HTR-8/SVneo (cell line): ENCODE results near the gene NRSN1.

Experiments used
- DNase-seq: peaks from one replicate; pipeline ENCODE4 v3.0.0; 2011; ENCODE audit warnings: low spot score, mixed read lengths; ENCODE audit not compliant: insufficient read length
- FAIRE-seq: peaks from 2 replicates; lab custom pipeline; 2011; peaks lifted over from hg19 to GRCh38; lab: Jason Lieb, UNC

Gene NRSN1, protein sequence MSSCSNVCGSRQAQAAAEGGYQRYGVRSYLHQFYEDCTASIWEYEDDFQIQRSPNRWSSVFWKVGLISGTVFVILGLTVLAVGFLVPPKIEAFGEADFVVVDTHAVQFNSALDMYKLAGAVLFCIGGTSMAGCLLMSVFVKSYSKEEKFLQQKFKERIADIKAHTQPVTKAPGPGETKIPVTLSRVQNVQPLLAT

DNA sequence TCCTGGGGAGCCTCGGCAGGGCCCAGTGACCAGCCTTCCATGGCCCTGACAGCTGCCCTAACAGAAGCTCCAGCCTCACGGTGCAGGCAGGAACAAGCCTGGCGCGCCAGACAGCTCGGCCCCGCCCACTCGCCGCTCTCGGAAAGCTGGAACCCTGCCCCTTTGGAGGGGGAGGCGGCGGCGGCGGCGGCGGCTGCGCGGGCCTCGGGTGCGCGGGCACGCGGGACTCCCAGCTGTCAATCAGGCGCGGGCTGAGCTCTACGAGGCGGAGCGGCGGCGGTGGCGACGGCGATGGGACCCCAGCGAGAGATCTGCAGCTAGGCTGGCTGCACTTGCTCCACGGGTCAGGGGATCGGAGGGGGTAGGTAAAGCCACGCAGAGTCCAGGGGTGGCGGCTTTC, at the start of gene NRSN1:
Gene NRSN1 (plus strand): TSS at position 236 of the 400 bp plus-strand sequence. CDS start 8,113 bp downstream, outside the sequence.
- DNase-seq, result no peak

DNA sequence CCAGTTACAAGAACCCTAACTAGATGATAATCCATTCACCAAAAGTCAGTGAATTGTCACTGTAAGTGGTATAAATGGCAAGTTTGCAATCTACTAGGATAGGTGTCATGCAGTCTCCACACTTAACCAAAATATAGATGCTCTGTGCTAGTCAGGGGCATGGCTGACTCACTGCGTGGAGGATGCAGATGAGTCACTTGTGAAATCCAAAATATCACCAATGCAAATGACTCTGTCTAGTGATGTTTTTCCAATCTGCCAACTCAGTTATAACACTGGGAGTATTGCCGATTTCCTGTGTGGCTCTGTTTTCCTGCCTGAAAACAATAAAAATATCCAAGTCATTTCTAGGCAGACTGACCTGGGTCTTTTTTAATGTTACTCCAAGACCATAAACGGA, 47.8 kb upstream of the NRSN1 start:
- FAIRE-seq (no peak), DNase-seq (no peak)

More for the DNA sequence above, at the start of gene NRSN1:
- FAIRE-seq, result no peak

DNA sequence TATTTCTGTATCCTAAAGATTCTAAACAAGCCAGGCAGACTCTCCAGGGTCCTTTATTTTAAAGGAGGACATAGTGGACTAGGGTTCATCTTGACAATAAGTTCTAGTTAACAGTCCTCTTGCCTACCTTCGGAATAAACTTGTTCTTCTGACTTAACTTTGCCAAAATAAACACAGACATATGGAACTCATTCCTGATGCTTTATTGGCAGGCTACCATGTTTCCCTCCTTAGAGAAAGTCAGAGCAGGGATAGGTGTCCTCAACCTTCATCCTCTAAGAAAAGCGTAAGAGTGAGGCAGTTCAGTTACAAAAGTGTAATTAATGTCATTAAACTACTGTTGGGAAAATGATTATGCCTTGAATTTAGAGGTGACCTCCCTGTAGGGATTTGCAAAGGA, 46.9 kb upstream of the NRSN1 start:
- DNase-seq, result no peak
- FAIRE-seq, result no peak

DNA sequence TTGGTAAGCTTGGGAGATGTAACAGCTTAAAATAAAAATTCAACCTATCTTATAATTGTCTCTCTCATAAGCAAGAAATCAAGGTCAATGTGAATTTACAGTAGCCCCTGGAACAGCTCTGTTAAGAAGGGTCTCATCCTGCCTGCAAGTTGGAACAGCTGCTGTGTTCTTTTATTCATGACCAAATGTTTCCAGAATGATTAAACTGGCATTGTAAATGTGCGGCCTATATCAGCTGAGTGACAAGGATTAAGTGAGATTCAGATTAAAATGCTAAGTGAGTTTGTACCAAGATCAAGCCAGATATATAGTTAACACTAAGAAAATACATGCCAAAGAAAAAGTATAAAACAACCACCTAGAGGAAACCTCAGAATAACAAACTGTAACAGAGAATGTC, 45.3 kb upstream of the NRSN1 start:
- no peak for DNase-seq
- FAIRE-seq, result no peak

DNA sequence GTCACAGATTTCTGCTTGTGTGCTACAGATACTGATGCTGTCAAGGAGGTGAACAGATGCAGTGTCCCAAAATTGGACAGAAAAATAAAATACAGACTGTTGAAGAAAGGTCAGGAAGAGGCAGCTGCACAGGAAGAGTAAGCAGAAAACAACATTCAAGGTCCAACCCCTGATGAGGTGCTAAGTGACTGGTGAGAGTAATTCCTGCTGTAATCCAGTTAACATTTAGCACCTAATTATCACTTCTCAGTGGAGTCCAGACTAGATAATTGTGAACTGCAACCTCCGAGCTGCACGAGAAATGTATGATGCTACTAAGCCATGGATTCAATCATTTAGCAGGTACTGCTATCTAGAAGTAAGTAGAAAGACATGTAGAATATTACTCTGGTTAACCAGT, 36.3 kb upstream of the NRSN1 start:
- no peak for FAIRE-seq
- no peak for DNase-seq

DNA sequence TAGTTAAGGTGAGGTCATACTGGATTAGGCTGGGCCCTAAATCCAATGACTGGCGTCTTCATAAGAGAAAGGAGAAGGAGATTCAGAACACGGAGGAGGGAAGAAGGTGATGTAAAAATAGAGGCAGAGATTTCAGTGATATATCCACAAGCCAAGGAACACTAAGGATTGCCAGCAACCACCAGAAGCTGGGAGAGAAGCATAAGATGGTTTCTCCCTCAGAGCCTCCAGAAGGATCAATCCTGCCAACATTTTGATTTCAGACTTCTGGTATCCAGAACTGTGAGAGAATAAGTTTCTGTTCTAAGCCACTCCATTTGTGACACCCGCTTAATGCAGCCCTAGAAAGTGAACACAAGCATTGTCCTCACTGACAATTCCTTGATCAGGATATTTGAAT, 33.6 kb upstream of the NRSN1 start:
- DNase-seq (no peak), FAIRE-seq (no peak)

DNA sequence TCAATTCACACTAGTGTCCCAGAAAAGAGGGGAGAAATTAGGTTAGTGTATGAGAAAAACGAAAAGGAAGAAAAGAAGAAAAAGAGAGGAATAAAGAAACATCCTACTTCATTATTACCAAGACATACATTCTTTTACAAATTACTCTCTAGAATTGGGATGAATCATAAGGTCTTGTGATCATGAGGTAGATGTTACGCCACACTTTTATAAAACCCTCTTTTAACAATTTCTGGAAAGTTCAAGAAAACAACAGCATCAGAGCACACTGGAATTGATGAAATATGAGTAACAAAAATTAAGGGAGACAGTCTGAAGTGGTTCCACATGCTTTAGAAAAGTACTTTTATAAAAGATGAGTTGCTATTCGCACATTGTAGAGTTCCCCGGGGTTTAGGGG, 32.6 kb upstream of the NRSN1 start:
- DNase-seq (no peak), FAIRE-seq (no peak)

DNA sequence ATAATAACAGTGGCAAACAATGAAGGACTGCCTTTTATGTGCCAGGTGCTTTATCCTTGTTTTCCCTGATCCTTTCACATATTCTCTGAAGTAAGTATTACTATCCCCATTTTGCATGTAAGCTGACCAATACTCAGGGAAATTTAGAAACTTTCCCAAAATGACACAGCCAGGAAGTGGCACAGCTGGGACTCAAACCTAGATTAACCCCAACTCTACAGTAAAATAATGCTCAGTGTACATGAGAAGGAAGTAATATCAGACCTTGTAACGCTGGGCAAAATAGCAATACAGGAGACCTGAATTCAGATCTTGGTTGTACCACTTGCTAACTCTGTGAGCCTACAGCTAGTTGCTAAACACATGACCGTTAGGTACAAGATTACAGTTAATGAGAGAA, 26.8 kb upstream of the NRSN1 start:
- DNase-seq (no peak), FAIRE-seq (no peak)

DNA sequence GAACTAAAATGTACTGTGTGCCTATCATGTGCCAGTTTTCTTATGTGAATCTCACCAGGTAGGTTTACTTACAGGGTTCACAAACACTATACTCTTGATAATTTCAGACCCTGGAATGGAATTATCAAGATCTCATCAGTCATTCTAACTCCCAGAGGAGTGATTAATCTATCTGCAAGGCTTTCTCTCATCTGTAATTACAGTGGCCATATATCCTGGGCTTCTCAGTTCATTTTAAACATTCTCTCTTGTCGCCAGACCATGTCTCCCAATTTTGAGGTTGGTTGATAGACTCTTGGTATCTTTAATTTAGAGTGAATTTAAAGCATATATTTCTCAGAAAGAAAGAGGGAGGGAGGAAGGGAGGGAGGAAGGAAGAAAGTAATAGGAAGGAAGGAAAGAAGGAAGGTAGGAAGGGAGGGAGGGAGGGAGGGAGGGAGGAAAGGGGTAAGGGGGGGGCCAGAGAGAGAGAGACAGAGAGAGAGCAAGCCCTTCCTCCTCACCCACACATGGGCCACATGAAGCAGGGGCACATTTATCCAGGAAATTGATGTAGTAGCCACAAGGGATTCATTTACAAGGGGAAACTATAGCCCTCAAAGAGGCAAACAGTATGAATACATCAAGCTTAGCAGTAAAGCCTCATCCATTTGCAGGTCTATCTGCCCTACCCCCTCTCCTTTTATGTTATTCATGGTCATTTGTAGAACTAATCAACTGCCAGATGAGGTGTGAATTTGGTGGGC, 25.8 kb upstream of the NRSN1 start:
- FAIRE-seq (no peak), DNase-seq (no peak)

DNA sequence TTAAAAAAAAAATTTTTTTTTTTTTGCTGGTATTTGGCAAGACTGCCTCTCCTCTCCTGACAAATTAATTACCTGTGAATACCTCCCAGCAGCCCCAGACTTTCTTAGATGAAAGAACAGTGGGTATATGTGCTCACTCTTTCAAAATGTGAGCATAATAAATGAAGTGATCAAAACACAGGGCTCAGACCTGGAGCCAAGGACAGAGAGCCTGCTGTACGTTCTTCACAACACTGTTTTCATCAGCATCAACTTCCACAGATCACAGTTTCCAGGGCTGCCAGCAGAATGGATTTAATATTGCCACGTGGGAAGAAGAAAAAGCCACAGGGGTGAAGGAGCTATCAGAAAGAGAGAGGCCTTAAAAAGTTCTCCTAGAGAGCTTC, 25.3 kb upstream of the NRSN1 start:
- FAIRE-seq, result no peak
- no peak for DNase-seq

DNA sequence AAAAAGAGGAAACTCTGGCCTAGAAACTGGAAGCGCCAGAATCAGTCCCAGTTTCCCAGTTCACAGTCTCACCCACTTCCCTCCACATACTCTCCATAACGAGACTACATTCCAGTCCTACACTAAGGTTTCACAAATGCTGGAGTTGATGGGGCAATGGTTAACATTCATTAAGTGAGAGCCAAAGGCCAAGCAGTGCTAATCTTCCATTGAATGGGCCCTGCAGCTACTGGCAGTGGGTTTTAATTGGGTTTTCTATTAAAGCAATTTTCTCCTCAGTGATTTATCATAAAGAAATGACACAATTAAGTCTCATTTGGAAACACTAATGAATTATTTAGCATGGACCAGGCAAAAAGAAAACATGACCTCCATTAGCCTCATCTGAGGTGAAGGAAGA, 20.8 kb upstream of the NRSN1 start:
- DNase-seq (no peak), FAIRE-seq (no peak)

DNA sequence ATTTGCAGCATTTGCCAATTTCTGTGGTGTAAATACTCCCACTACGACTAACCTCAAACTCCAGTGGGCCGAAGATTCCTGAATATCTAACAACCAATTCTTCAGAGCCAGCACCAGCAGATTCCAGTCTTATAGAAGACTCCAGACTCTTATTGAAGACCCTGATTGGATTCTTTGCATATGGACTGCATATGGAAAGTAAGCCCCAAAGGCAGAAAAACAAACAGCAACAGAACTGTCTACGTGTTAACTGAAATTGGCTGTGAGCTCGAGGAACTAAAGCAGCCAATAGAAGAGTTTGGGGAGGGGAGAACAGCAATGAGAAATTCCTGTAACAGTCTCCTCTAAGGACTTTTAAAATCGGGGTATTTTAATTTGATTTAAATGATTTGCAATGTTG, 19.7 kb upstream of the NRSN1 start:
- no peak for FAIRE-seq

DNA sequence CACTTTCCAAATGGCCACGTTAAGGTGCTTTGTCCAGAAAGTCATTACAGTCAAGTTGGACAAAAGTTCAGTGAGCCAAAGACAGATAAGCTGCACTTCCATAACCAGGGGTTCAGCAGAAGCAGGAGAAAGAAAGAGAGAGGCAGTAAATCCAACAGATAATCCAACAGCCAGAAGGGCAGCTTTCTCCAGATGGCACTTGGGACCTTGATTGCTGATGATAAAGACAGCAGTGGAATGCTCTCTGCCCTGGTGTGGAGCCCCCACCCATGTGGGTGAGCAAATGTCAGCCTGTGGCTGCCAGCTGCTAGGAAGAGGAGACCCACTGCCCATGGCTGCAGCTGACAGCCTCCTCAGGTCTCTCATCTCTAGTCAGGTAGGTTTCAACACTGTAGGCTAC, 18.7 kb upstream of the NRSN1 start:
- FAIRE-seq (no peak), DNase-seq (no peak)

More for the DNA sequence above, 19.7 kb upstream of the NRSN1 start:
- DNase-seq, result no peak

DNA sequence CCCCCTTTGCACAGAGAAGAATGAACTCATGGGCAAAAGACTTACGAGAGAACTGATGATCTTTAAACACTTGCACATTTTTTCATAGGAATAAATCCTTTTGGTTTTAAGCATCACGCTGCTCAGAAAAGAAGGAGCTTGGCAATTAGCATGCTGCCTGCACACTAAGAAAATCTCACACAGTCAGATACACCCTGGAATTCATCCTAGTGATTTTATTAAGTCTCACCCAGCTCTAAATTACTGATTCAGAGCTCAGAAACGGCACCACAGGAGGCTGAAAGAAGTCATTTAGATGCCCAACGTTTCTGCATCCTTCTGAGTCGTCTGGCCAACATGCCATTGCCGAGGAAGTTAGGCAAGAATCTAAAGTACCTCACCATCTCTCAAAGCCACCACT, 18.0 kb upstream of the NRSN1 start:
- FAIRE-seq (no peak), DNase-seq (no peak)

DNA sequence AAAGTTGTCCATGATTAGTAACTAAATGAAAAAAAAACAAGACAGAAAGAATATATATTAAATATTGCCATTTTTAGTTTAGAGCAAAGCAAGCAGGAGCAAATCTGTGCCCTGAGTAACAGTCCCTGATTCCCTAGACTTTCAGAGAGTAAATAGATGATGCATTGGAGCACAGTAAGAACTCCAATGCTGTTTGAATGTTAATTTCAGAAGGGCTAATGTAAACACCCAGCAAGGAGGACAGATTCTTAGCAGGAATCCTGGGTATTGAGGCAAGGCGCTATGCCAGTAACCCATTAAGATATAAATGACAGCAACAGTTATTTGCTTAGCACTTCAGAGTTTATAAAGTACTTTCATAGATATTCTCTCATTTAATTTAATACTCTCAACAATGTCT, 15.6 kb upstream of the NRSN1 start:
- no peak for FAIRE-seq
- DNase-seq, result no peak

DNA sequence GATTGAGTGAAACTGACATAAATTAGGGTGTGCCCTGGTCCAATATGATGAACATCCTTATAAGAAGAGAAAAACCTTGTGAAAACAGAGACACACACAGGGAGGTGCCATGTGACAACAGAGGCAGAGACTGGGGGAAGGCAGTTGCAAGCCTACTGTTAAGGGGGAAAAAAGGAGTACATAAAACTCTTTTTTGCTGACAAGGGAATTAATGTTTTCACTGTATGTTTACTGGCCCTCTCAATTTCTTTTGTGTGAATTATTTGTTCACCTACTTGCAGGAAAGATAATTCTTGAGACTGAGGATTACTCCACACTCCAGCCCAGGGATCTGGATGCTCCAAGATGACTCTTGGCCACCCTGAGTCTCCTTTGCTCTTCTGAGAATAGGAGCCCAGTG, 12.1 kb upstream of the NRSN1 start:
- FAIRE-seq, result no peak
- DNase-seq, result no peak

DNA sequence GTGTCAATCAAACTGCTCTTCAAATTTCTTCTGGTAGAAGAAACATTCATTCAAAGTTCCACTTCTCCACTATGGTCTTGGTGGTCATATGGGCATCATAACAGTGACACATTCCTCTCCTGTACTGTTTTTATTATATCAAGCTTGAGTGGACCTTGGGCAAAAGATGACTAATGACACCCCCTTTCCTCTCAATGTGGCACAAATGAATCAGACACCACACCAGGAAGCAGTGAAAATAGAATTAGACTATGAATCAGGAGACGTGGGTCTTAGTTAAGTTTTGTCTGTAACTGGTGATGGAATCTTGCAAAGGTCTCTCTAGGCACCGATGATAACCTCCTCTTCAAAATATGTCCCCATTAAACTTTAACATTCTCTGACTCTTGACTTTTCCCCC, 9.0 kb upstream of the NRSN1 start:
- no peak for FAIRE-seq
- no peak for DNase-seq

DNA sequence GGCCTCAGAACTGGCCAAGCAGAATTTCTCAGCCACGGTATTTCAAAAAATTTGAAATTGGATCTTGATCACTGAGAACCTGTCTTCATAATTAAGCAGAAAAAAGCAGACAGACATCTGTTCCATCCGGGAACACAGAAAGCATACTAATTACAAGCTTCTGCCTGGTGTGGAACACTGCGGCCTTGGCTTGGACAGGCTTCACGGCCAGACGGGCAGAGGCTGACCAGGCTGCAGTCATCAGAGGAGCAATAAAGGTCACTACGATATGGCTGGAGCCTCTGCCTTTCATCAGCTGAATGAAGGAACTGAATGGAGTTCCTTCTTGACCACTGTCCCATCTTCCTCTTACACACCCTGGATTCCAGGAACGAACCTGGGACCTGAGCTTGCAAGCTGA, 3.9 kb upstream of the NRSN1 start:
- DNase-seq (no peak), FAIRE-seq (no peak)

DNA sequence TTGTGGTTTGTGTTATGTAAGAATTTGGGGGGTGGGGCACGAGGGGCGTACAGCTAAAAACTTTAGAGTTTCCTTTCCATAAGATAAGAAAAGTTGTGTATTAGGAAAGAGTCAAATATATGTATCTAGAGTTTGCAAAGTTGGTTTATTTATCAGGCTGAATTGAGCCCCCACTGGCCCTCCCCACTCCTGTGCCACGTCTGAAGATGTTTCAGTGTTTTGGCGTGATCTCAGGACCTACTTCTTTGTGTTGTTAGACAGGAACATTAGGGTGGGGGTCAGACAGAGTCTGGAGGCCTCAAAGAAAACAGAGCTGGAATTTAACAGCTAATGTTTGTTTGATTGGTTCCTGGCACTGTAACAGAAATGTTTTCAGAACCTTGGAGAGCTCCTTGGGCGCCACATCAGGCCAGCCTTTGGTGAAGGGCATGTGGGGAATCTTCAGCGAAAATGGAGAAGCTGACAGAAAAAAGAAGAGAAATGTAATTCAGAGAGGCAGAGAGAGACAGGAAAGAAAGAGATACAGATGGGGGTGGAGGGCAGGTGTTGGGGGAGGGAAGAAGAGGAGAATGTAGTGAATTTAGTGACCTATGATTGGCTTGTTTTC, 674 bp downstream of the NRSN1 start:
- no peak for FAIRE-seq
- peak; percentile 31 for DNase-seq

DNA sequence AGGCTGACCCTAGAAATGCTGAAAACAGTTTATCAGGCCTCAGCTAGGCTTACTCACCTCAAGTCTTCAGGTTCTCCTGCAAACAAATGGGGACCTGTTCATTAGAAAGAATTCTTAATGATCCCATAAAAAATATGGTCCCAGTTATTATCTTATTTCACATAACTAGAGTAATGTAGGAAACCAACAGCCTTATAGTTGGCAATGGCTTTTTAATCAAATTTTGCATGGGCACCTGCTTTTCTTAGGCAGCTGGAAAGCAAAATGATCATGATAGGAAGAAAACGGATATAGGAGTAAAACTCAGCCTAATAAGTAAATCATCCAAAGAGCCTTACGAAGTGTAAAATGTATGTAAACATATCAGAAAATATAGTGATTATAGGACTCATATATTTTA, 1.3 kb downstream of the NRSN1 start:
- DNase-seq, result no peak
- no peak for FAIRE-seq

DNA sequence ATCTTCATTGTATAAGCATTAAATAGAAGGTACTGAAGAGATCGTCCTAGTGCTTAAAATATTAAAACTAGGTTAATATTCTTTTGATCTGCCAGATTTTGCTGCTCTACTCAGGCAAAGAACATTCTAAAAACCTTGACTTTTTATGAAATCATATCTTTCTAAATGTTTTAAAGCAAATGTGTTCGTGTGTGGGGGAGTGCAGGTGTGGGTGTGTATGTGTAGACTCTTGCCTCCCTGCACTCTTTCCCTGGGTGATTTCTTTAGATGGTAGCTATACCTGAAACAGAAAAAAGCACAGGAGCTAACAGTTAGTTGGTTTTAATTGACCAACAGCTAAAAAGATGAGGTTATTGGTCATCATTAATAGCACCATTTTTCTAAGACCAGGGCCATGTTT, 5.7 kb downstream of the NRSN1 start:
- no peak for FAIRE-seq
- DNase-seq, result no peak

DNA sequence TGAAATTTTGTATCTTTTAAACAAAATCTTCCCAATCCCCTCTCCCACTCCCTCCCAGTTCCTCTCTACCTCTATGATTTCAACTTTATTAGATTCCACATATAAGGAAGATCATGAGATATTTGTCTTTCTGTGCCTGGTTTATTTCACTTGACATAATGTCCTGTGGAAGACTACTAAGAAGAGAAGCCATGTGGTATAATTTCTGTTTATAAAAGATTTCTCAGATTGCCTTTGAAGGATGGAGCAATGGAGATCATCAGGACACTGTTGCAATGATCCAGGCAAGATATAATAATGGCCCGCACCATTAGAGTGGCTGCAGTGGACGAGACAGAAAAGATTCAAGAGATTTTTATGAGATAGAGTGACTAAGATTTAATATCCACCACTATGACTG, 13.1 kb downstream of the NRSN1 start:
- FAIRE-seq, result no peak
- DNase-seq, result no peak
